CD4-positive, alpha-beta T cell treated with Interleukin-17A for 1 hour (primary cell): Measurements from ENCODE around the gene TRAPPC10.

ENCODE experiments used
- DNase-seq: peaks from one replicate; pipeline ENCODE4 v3.0.0-alpha.2; 2020

TRAPPC10 gene

GRCh38 chr21:43983860-43984420 lies 28.2 kb upstream of the TRAPPC10 start:
- DNase-seq: no peak

- DNase-seq: no peak
Measured at GRCh38 chr21:43984905-43985689, 27.0 kb upstream of the TRAPPC10 start.

- no peak for DNase-seq
Measured at GRCh38 chr21:43985690-43986251, 26.3 kb upstream of the TRAPPC10 start.

GRCh38 chr21:43986544-43987451 lies 25.3 kb upstream of the TRAPPC10 start:
- no peak for DNase-seq

GRCh38 chr21:43987509-43987908 lies 24.6 kb upstream of the TRAPPC10 start:
- no peak for DNase-seq

GRCh38 chr21:43988016-43988415 lies 24.1 kb upstream of the TRAPPC10 start:
- no peak for DNase-seq

- DNase-seq: no peak
Measured at GRCh38 chr21:43988506-43989230, 23.4 kb upstream of the TRAPPC10 start.

- no peak for DNase-seq
Measured at GRCh38 chr21:43989401-43989800, 22.7 kb upstream of the TRAPPC10 start.

- DNase-seq: no peak
Measured at GRCh38 chr21:43991447-43991991, 20.6 kb upstream of the TRAPPC10 start.

GRCh38 chr21:43992121-43992520 lies 20.0 kb upstream of the TRAPPC10 start:
- no peak for DNase-seq

- DNase-seq: no peak
Measured at GRCh38 chr21:43993420-43993934, 18.6 kb upstream of the TRAPPC10 start.

GRCh38 chr21:43994085-43994484 lies 18.0 kb upstream of the TRAPPC10 start:
- DNase-seq: no peak

- no peak for DNase-seq
Measured at GRCh38 chr21:43994646-43995045, 17.5 kb upstream of the TRAPPC10 start.

GRCh38 chr21:43995521-43996105 lies 16.5 kb upstream of the TRAPPC10 start:
- no peak for DNase-seq

GRCh38 chr21:43997766-43998742 lies 14.1 kb upstream of the TRAPPC10 start:
- no peak for DNase-seq

GRCh38 chr21:44000360-44000759 lies 11.7 kb upstream of the TRAPPC10 start:
- DNase-seq: no peak

GRCh38 chr21:44002511-44002910 lies 9.6 kb upstream of the TRAPPC10 start:
- no peak for DNase-seq

- no peak for DNase-seq
Measured at GRCh38 chr21:44003307-44003966, 8.7 kb upstream of the TRAPPC10 start.

- DNase-seq: no peak
Measured at GRCh38 chr21:44005071-44005470, 7.0 kb upstream of the TRAPPC10 start.

- DNase-seq: no peak
Measured at GRCh38 chr21:44005593-44005992, 6.5 kb upstream of the TRAPPC10 start.
